Hepatocyte (in vitro differentiated cells): ENCODE results near the gene MAD1L1. TPM values are rescaled to one million over a fixed set of nuclear protein-coding genes. Genes with fewer than 3 reads are reported as not detected.

Experiments used
- DNase-seq: peaks from one replicate; pipeline ENCODE4 v3.0.0-alpha.2; 2016; ENCODE audit warnings: low spot score
- H2AFZ ChIP-seq: fragments of 200-600 bp; sonication (generic); 2 replicates; pipeline ENCODE4 v1.6.0; 2016; ENCODE audit warnings: antibody characterized with exemption, mild to moderate bottlenecking
- H3K27ac ChIP-seq: fragments of 200-600 bp; sonication (generic); 2 replicates; pipeline ENCODE4 v1.5.1; 2016; ENCODE audit warnings: mild to moderate bottlenecking
- H3K27me3 ChIP-seq: fragments of 200-600 bp; sonication (generic); 2 replicates; pipeline ENCODE4 v1.6.1; 2016
- H3K36me3 ChIP-seq: fragments of 200-600 bp; sonication (generic); replicated peaks from 2 replicates; pipeline ENCODE4 v1.5.1; 2016; ENCODE audit warnings: low read depth; ENCODE audit not compliant: insufficient read depth
- H3K4me1 ChIP-seq: fragments of 200-600 bp; sonication (generic); 2 replicates; pipeline ENCODE4 v1.5.1; 2016; ENCODE audit warnings: mild to moderate bottlenecking, moderate library complexity; ENCODE audit not compliant: insufficient read depth
- H3K4me2 ChIP-seq: fragments of 200-600 bp; sonication (generic); 2 replicates; pipeline ENCODE4 v1.6.0; 2016
- H3K4me3 ChIP-seq: fragments of 200-600 bp; sonication (generic); 2 replicates; pipeline ENCODE4 v1.5.1; 2016; ENCODE audit warnings: mild to moderate bottlenecking
- H3K79me2 ChIP-seq: fragments of 200-600 bp; sonication (generic); 2 replicates; pipeline ENCODE4 v1.6.0; 2017; ENCODE audit warnings: mild to moderate bottlenecking
- H3K9me2 ChIP-seq: fragments of 200-600 bp; sonication (generic); replicated peaks from 2 replicates; pipeline ENCODE4 v1.6.0; 2017; ENCODE audit warnings: mild to moderate bottlenecking; ENCODE audit not compliant: insufficient read depth
- H3K9me3 ChIP-seq: fragments of 200-600 bp; sonication (generic); 2 replicates; pipeline ENCODE4 v1.5.1; 2016; ENCODE audit warnings: low read depth, mild to moderate bottlenecking
- H4K20me1 ChIP-seq: fragments of 200-600 bp; sonication (generic); 2 replicates; pipeline ENCODE4 v1.6.0; 2016; ENCODE audit warnings: mild to moderate bottlenecking; ENCODE audit not compliant: insufficient read depth, poor library complexity, severe bottlenecking
- CTCF ChIP-seq: fragments of 200-600 bp; sonication (generic); IDR thresholded peaks from 2 replicates; pipeline ENCODE4 v1.5.1; 2016; ENCODE audit warnings: antibody characterized with exemption, mild to moderate bottlenecking; ENCODE audit not compliant: poor library complexity
- EZH2 ChIP-seq: fragments of 200-600 bp; sonication (generic); IDR thresholded peaks from 2 replicates; pipeline ENCODE4 v1.6.1; 2016; ENCODE audit warnings: antibody characterized with exemption, mild to moderate bottlenecking, borderline replicate concordance
- EZH2phosphoT487 ChIP-seq: fragments of 200-600 bp; sonication (generic); IDR thresholded peaks from one replicate; pipeline ENCODE4 v1.6.1; 2018; ENCODE audit warnings: antibody characterized with exemption, mild to moderate bottlenecking, low read depth, moderate library complexity; ENCODE audit not compliant: unreplicated experiment, severe bottlenecking
- WGBS: methylation state at CpG from one replicate; pipeline ENCODE4 v1.1.6; 2016; ENCODE audit warnings: low lambda C conversion rate; ENCODE audit errors: missing lambda C conversion rate; 5-methylcytosine and 5-hydroxymethylcytosine counted together
- polyA plus RNA-seq: library from polyadenylated mRNA; unstranded; fragments of >200 nt; fragmentation: Nextera tagmentation; extraction: Ambion mirVana; gene quantifications from 2 replicates; pipeline ENCODE4 v1.2.1, GENCODE V29; 2016
- total RNA-seq: library from RNA; depleted of rRNA; stranded (reverse); fragments of >200 nt; gene quantifications from 2 replicates; pipeline ENCODE4 v1.2.3, GENCODE V29; 2014

The MAD1L1 gene
- total and polyA plus RNA-seq, 2 experiments from 2014 or later, result 30.7 to 31.0 TPM

GRCh38 chr7:1887251-1887650, 345.5 kb downstream of the MAD1L1 start:
- H3K79me2 ChIP-seq, result no peaks in the 10 kb centered on the region
- H3K4me3 ChIP-seq, result no peak overlapping the region
- no peak for TF ChIP-seq EZH2phosphoT487
- TF ChIP-seq EZH2, result no peak
- no peak for TF ChIP-seq CTCF
- no peaks in the 10 kb centered on the region for H4K20me1 ChIP-seq
- no peaks in the 10 kb centered on the region for H3K27me3 ChIP-seq
- H3K4me1 ChIP-seq, result no peaks in the 10 kb centered on the region
- DNase-seq, result no peak
- H3K4me2 ChIP-seq, result no peak overlapping the region
- H3K9me2 ChIP-seq, result no peaks in the 10 kb centered on the region
- no peaks in the 10 kb centered on the region for H3K36me3 ChIP-seq
- no peak overlapping the region for H2AFZ ChIP-seq
- WGBS, result 87% methylated on average over 10 of the region's 10 CpGs
- H3K27ac ChIP-seq, result no peak overlapping the region
- H3K9me3 ChIP-seq, result no peaks in the 10 kb centered on the region

GRCh38 chr7:1886361-1887064, 346.2 kb downstream of the MAD1L1 start:
- H3K9me3 ChIP-seq, result no peaks in the 10 kb centered on the region
- H3K27ac ChIP-seq, result no peak overlapping the region
- no peaks in the 10 kb centered on the region for H3K79me2 ChIP-seq
- no peak for DNase-seq
- H3K4me3 ChIP-seq, result no peak overlapping the region
- no peaks in the 10 kb centered on the region for H3K9me2 ChIP-seq
- no peaks in the 10 kb centered on the region for H3K36me3 ChIP-seq
- no peaks in the 10 kb centered on the region for H4K20me1 ChIP-seq
- H3K4me2 ChIP-seq, result no peak overlapping the region
- no peak overlapping the region for H2AFZ ChIP-seq
- no peak for TF ChIP-seq EZH2phosphoT487
- TF ChIP-seq EZH2, result no peak
- TF ChIP-seq CTCF, result no peak
- H3K27me3 ChIP-seq, result no peaks in the 10 kb centered on the region
- WGBS, result 89% methylated on average over 19 of the region's 19 CpGs
- H3K4me1 ChIP-seq, result no peaks in the 10 kb centered on the region

- no peaks in the 10 kb centered on the region for H3K36me3 ChIP-seq
- H3K9me3 ChIP-seq, result no peaks in the 10 kb centered on the region
- H3K4me1 ChIP-seq, result no peaks in the 10 kb centered on the region
- DNase-seq, result no peak
- no peak overlapping the region for H3K27ac ChIP-seq
- TF ChIP-seq CTCF (no peak), EZH2phosphoT487 (no peak), EZH2 (no peak)
- no peaks in the 10 kb centered on the region for H3K27me3 ChIP-seq
- H4K20me1 ChIP-seq, result no peaks in the 10 kb centered on the region
- no peak overlapping the region for H3K4me2 ChIP-seq
- H3K4me3 ChIP-seq, result no peak overlapping the region
- 92% methylated on average over 23 of the region's 28 CpGs for whole genome bisulfite sequencing
- H2AFZ ChIP-seq, result no peak overlapping the region
- no peaks in the 10 kb centered on the region for H3K79me2 ChIP-seq
- no peaks in the 10 kb centered on the region for H3K9me2 ChIP-seq
Observed at GRCh38 chr7:1885465-1886226, 347.1 kb downstream of the MAD1L1 start.
